GM12873 (cell line): ENCODE results near the gene TPM3.

ENCODE experiments used
- TF ChIP-seq, protein P1 (sequence below): IDR thresholded peaks from 2 replicates; pipeline ENCODE4 v1.5.1; 2012; ENCODE audit warnings: low read depth, mild to moderate bottlenecking, moderate library complexity, low read length, control low read depth; ENCODE audit not compliant: insufficient read depth; ENCODE audit errors: missing control alignments

TPM3 gene

DNA sequence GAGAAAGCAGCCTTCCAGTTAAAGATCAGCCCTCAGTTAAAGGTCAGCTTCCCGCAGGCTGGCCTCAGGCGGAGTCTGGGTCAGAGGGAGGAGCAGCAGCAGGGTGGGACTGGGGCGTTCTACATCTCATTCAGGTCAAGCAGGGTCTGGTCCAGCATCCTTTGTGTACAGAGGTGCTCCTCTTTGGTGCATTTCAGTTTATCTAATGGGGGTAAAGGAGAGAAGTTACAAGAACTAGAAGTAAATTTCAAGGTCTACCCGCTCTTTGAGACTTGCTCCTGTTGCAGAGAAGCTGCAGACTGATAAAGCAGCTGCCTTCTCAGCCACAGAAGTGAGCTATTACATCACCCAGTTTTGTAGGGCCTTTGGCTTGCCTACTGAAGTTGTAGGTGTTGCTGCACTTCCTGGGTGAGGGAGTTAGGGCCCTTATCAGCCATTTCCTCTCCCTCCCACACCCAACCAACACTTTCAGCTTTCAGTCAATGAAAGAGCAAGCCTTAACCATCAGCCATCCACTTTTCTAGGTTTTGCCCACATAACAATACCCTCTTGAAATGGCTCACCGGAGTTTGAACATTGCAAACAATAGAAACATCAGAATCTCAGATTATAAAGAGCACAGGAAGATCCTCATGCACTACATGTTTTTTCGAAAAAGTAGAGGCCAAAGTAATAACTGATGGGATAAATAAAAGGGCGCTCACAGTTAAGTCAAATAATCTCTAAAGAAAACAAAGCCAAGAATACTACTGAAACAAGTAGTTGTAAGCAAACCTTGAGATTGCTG is 34.2 kb downstream of the TPM3 start:
- TF ChIP-seq, protein P1, sequence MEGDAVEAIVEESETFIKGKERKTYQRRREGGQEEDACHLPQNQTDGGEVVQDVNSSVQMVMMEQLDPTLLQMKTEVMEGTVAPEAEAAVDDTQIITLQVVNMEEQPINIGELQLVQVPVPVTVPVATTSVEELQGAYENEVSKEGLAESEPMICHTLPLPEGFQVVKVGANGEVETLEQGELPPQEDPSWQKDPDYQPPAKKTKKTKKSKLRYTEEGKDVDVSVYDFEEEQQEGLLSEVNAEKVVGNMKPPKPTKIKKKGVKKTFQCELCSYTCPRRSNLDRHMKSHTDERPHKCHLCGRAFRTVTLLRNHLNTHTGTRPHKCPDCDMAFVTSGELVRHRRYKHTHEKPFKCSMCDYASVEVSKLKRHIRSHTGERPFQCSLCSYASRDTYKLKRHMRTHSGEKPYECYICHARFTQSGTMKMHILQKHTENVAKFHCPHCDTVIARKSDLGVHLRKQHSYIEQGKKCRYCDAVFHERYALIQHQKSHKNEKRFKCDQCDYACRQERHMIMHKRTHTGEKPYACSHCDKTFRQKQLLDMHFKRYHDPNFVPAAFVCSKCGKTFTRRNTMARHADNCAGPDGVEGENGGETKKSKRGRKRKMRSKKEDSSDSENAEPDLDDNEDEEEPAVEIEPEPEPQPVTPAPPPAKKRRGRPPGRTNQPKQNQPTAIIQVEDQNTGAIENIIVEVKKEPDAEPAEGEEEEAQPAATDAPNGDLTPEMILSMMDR: no peak

DNA sequence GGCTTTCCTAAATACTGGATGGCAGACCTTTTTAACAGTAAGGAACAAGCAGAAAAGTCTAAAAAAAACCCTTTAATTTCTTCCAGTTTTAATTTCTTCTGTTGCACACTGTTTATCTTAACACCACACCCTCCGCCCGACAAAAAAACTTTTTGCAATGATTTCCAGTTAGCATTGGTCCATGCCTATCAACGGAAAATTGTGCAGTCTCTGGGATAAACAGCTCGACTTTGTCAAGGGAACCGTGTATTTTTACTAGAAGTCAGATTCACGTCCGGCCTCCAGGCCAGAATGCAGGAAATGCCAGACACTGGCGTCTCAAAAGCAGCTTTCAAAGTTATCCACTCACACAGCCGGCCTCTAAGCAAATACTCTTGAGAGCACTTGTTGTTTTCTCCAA is 36.6 kb downstream of the TPM3 start:
- TF ChIP-seq, protein P1: no peak

- TF ChIP-seq, protein P1: no peak
These were observed 37.2 kb downstream of the TPM3 start, which contains the start of gene NUP210L for GRCh38 chr1:154154534-154155191. Gene NUP210L, minus strand, starts transcription at chr1:154155073.

- TF ChIP-seq, protein P1: no peak
These were observed 37.8 kb downstream of the TPM3 start for GRCh38 chr1:154154053-154154452.

- TF ChIP-seq, protein P1: no peak
These were observed 40.6 kb downstream of the TPM3 start for GRCh38 chr1:154151311-154151710.

DNA sequence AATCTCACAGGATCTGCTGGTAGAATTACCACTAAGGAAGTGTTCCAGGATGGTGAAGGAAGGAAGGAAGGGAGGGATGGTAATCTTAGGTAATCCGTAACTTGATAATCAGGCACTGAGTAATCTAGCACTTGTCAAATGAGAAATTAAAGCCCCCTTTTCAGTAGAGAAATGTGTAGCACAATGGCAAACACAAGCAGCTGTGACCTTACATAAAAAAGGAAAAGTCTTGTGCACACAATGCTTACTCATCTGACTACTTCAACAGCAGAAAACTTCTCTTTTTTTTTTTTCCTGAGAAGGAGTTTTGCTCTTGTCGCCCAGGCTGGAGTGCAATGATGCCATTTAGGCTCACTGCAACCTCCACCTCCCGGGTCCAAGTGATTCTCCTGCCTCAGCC is 43.1 kb downstream of the TPM3 start:
- TF ChIP-seq, protein P1: no peak

DNA sequence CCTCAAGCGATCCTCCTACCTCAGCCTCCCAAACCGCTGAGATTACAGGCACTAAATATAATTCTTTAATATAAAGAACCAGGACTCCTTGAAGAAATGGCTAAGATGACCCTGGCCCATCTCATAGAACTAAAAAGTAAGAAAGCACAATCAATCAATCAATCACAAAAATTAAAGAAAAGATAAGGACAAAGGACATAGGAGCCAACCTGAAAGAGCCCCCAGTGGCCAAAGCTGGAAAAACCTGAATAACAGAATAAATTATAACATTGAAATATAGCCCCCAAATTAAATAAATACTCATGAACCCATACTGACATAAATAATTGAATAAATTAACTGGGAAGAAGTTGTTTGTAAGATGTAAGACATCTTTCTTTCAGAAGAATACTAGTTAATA is 45.9 kb downstream of the TPM3 start:
- TF ChIP-seq, protein P1: peak; percentile 46
